H1 (cell line): ENCODE data around the gene ARHGEF7. TPM values are rescaled to one million over a fixed set of nuclear protein-coding genes. Genes with fewer than 3 reads are reported as not detected.

Experiments
- CTCF ChIA-PET: fragments of 300-600 bp; sonication (Branson Sonifier 250); formaldehyde crosslinking; loops from one replicate; lab custom pipeline; 2021; ENCODE audit not compliant: partially characterized antibody; lab: Charles Lee
- POLR2A ChIA-PET: fragments of 300-600 bp; sonication (Branson Sonifier 250); formaldehyde crosslinking; loops from one replicate; lab custom pipeline; 2021; ENCODE audit warnings: inconsistent platforms; ENCODE audit not compliant: partially characterized antibody; lab: Charles Lee
- DNase-seq, 2 experiments: peaks; one replicate each; pipeline versions ENCODE4 v3.0.0 to v3.0.0-alpha.2; 2010 to 2022; ENCODE audit warnings: low spot score in 2 of 2, low read depth in 1 of 2, mixed read lengths in 1 of 2
- FAIRE-seq: peaks from 2 replicates; lab custom pipeline; 2011; peaks lifted over from hg19 to GRCh38; lab: Jason Lieb, UNC
- H2AFZ ChIP-seq: 2 replicates; pipeline ENCODE4 v1.8.1; 2012; ENCODE audit warnings: low read length, inconsistent platforms
- H2AK5ac ChIP-seq: 2 replicates; pipeline ENCODE4 v1.6.1; 2013; ENCODE audit warnings: low read depth, low read length
- H2BK120ac ChIP-seq: replicated peaks from 2 replicates; pipeline ENCODE3; 2013; ENCODE audit warnings: low read depth, low read length, inconsistent platforms
- H2BK12ac ChIP-seq: 2 replicates; pipeline ENCODE4 v1.6.1; 2013; ENCODE audit warnings: low read depth, low read length
- H2BK15ac ChIP-seq: 2 replicates; pipeline ENCODE4 v1.6.1; 2013; ENCODE audit warnings: low read length
- H2BK20ac ChIP-seq: 2 replicates; pipeline ENCODE4 v1.6.1; 2013; ENCODE audit warnings: low read length
- H2BK5ac ChIP-seq: 2 replicates; pipeline ENCODE4 v1.6.1; 2013; ENCODE audit warnings: low read depth, low read length
- H3K14ac ChIP-seq: 2 replicates; pipeline ENCODE4 v1.6.1; 2013; ENCODE audit warnings: inconsistent platforms; ENCODE audit not compliant: insufficient read length
- H3K18ac ChIP-seq: 2 replicates; pipeline ENCODE4 v1.6.1; 2013; ENCODE audit warnings: low read length; ENCODE audit errors: extremely low read depth
- H3K23ac ChIP-seq: 2 replicates; pipeline ENCODE4 v1.6.1; 2013; ENCODE audit warnings: inconsistent platforms; ENCODE audit not compliant: insufficient read length
- H3K23me2 ChIP-seq: 2 replicates; pipeline ENCODE4 v1.6.1; 2013; ENCODE audit warnings: low read depth, low read length
- H3K27ac ChIP-seq: 2 replicates; pipeline ENCODE4 v1.6.1; 2011; ENCODE audit warnings: low read depth, low read length, inconsistent platforms
- H3K27me3 ChIP-seq, 4 experiments: replicated peaks in 1 of 4; 1 replicate in 1 of 4; 2 replicates in 3 of 4; pipeline versions ENCODE4 v1.6.1 to v1.8.1; 2011 to 2013; ENCODE audit warnings: low read length in 3 of 4, mild to moderate bottlenecking in 3 of 4, inconsistent platforms in 2 of 4, mixed read lengths in 2 of 4, moderate library complexity in 1 of 4; ENCODE audit not compliant: control insufficient read depth in 3 of 4, insufficient read depth in 3 of 4; ENCODE audit errors: extremely low read depth in 1 of 4
- H3K36me3 ChIP-seq, 4 experiments: 2 replicates each; pipeline versions ENCODE4 v1.6.1 to v1.8.1; 2011 to 2013; ENCODE audit warnings: mild to moderate bottlenecking in 4 of 4, low read length in 3 of 4, moderate library complexity in 2 of 4, control low read depth in 1 of 4, inconsistent platforms in 1 of 4; ENCODE audit not compliant: insufficient read depth in 4 of 4, control insufficient read depth in 2 of 4
- H3K4ac ChIP-seq: replicated peaks from 2 replicates; pipeline ENCODE3; 2013; ENCODE audit warnings: low read length, low read depth, mixed read lengths, inconsistent platforms; ENCODE audit not compliant: insufficient read length
- H3K4me1 ChIP-seq, 4 experiments: replicated peaks in 1 of 4; 1 replicate in 1 of 4; 2 replicates in 3 of 4; pipeline versions ENCODE4 v1.6.1 to v1.8.1; 2011 to 2013; ENCODE audit warnings: low read length in 3 of 4, inconsistent platforms in 2 of 4, mixed read lengths in 1 of 4; ENCODE audit not compliant: insufficient read depth in 4 of 4, control insufficient read depth in 3 of 4
- H3K4me2 ChIP-seq, 2 experiments: 2 replicates each; pipeline versions ENCODE4 v1.6.1 to v1.8.1; 2011 to 2013; ENCODE audit warnings: low read depth in 2 of 2, low read length in 2 of 2, control low read depth in 1 of 2, inconsistent platforms in 1 of 2, mild to moderate bottlenecking in 1 of 2; ENCODE audit not compliant: insufficient read depth in 1 of 2
- H3K4me3 ChIP-seq, 4 experiments: fragments of 200-600, 300-600 bp in 1 of 4; sonication (generic), shearing (Covaris generic), sonication (Bioruptor Twin) in 1 of 4; 2 replicates each; pipeline versions ENCODE4 v1.5.1 to v1.8.1; 2011 to 2016; ENCODE audit warnings: low read length in 4 of 4, low read depth in 3 of 4, control low read depth in 2 of 4, inconsistent platforms in 2 of 4, mild to moderate bottlenecking in 2 of 4, mixed read lengths in 1 of 4, moderate library complexity in 1 of 4; ENCODE audit not compliant: insufficient read depth in 2 of 4; ENCODE audit errors: extremely low read depth in 1 of 4
- H3K56ac ChIP-seq: replicated peaks from 2 replicates; pipeline ENCODE3; 2013; ENCODE audit warnings: low read depth, mild to moderate bottlenecking, mixed read lengths, low read length, inconsistent platforms; ENCODE audit not compliant: insufficient read length
- H3K79me1 ChIP-seq: 2 replicates; pipeline ENCODE4 v1.6.1; 2013; ENCODE audit warnings: low read depth, low read length, control low read depth
- H3K79me2 ChIP-seq, 2 experiments: 2 replicates each; pipeline versions ENCODE4 v1.6.1 to v1.8.1; 2012 to 2013; ENCODE audit warnings: low read length in 2 of 2, mild to moderate bottlenecking in 2 of 2, inconsistent platforms in 1 of 2; ENCODE audit not compliant: insufficient read depth in 2 of 2, control insufficient read depth in 1 of 2
- H3K9ac ChIP-seq, 4 experiments: replicated peaks in 1 of 4; 1 replicate in 1 of 4; 2 replicates in 3 of 4; pipeline versions ENCODE4 v1.6.1 to v1.8.1; 2011 to 2013; ENCODE audit warnings: low read depth in 3 of 4, low read length in 3 of 4, control low read depth in 2 of 4, mild to moderate bottlenecking in 2 of 4, moderate library complexity in 2 of 4, inconsistent platforms in 1 of 4; ENCODE audit errors: extremely low read depth in 1 of 4
- H3K9me3 ChIP-seq, 2 experiments: 2 replicates each; pipeline versions ENCODE4 v1.6.1 to v1.8.1; 2012 to 2013; ENCODE audit warnings: mild to moderate bottlenecking in 2 of 2, moderate library complexity in 2 of 2, control low read depth in 1 of 2, inconsistent platforms in 1 of 2, low read depth in 1 of 2, low read length in 1 of 2, mixed read lengths in 1 of 2; ENCODE audit not compliant: insufficient read depth in 2 of 2
- H4K20me1 ChIP-seq, 2 experiments: replicated peaks in 1 of 2; 2 replicates each; pipeline versions ENCODE3 to v1.8.1; 2011 to 2013; ENCODE audit warnings: inconsistent platforms in 2 of 2, low read length in 2 of 2, mild to moderate bottlenecking in 1 of 2; ENCODE audit not compliant: insufficient read depth in 2 of 2, control insufficient read depth in 1 of 2
- H4K5ac ChIP-seq: 2 replicates; pipeline ENCODE4 v1.6.1; 2013; ENCODE audit warnings: low read length, low read depth, mixed read lengths, inconsistent platforms; ENCODE audit not compliant: insufficient read length
- H4K8ac ChIP-seq: 2 replicates; pipeline ENCODE4 v1.8.0; 2013; ENCODE audit warnings: mild to moderate bottlenecking, moderate library complexity, low read length, inconsistent platforms; ENCODE audit not compliant: insufficient read depth; ENCODE audit errors: extremely low read depth
- H4K91ac ChIP-seq: replicated peaks from 2 replicates; pipeline ENCODE3; 2013; ENCODE audit warnings: low read length, mixed read lengths, inconsistent platforms; ENCODE audit not compliant: insufficient read length
- BRCA1 ChIP-seq: IDR thresholded peaks from 2 replicates; pipeline ENCODE4 v1.6.1; 2012; ENCODE audit warnings: low read depth, low read length, improper control_type of control experiment
- CBX5 ChIP-seq: fragments of 300-800, 300-1000 bp; sonication (generic); IDR thresholded peaks from 2 replicates; pipeline ENCODE4 v1.7.1; 2016; ENCODE audit warnings: antibody characterized with exemption, low read length, low read depth
- CBX8 ChIP-seq: fragments of 300-800, 300-1000 bp; sonication (generic); IDR thresholded peaks from 2 replicates; pipeline ENCODE4 v1.7.1; 2016; ENCODE audit warnings: low read depth, low read length, borderline replicate concordance
- CEBPB ChIP-seq: IDR thresholded peaks from 2 replicates; pipeline ENCODE4 v1.6.1; 2012; ENCODE audit warnings: low read depth, low read length
- CHD2 ChIP-seq: IDR thresholded peaks from 2 replicates; pipeline ENCODE4 v1.6.1; 2012; ENCODE audit warnings: low read length, improper control_type of control experiment
- CTCF ChIP-seq, 3 experiments: IDR thresholded peaks; 1 replicate in 2 of 3; 2 replicates in 1 of 3; pipeline versions ENCODE4 v1.5.1 to v1.6.1; 2011; ENCODE audit warnings: low read length in 3 of 3, mild to moderate bottlenecking in 3 of 3, inconsistent platforms in 2 of 3, low read depth in 1 of 3, moderate library complexity in 1 of 3; ENCODE audit not compliant: insufficient read depth in 1 of 3; ENCODE audit errors: control extremely low read depth in 1 of 3
- JUN ChIP-seq: IDR thresholded peaks from 2 replicates; pipeline ENCODE4 v1.6.1; 2011; ENCODE audit warnings: low read depth, mild to moderate bottlenecking, improper control_type of control experiment, low read length
- JUND ChIP-seq: IDR thresholded peaks from 2 replicates; pipeline ENCODE4 v1.6.1; 2011; ENCODE audit warnings: mild to moderate bottlenecking, improper control_type of control experiment, low read length
- RAD21 ChIP-seq, 2 experiments: IDR thresholded peaks in 1 of 2; conservative IDR thresholded peaks in 1 of 2; 2 replicates each; pipeline ENCODE4 v1.6.1; 2011; ENCODE audit warnings: low read depth in 2 of 2, low read length in 2 of 2, improper control_type of control experiment in 1 of 2, inconsistent platforms in 1 of 2, mild to moderate bottlenecking in 1 of 2, moderate library complexity in 1 of 2
- TEAD4 ChIP-seq: IDR thresholded peaks from 2 replicates; pipeline ENCODE4 v1.6.1; 2012; ENCODE audit warnings: low read depth, low read length, inconsistent platforms, mixed read lengths
- whole genome bisulfite sequencing, 2 experiments: shearing (Covaris generic) in 1 of 2; methylation state at CpG; one replicate each; pipeline versions ENCODE4 v1.1.6 to v1.1.7; 2013 to 2015; ENCODE audit warnings: low lambda C conversion rate in 2 of 2, mixed read lengths in 2 of 2, inconsistent platforms in 1 of 2, low coverage in 1 of 2, missing lambda C conversion rate in 1 of 2; ENCODE audit not compliant: insufficient replicate concordance in 2 of 2, insufficient coverage in 1 of 2, insufficient read length in 1 of 2; ENCODE audit errors: extremely low coverage in 1 of 2, missing lambda C conversion rate in 1 of 2; 5-methylcytosine and 5-hydroxymethylcytosine counted together
- polyA plus RNA-seq, 7 experiments: library from polyadenylated mRNA; depleted of rRNA in 3 of 7; stranded (reverse) in 5 of 7; unstranded in 2 of 7; fragments of >200 nt in 5 of 7; fragments of 200-250 nt in 2 of 7; gene quantifications; 1 replicate in 5 of 7; 2 replicates in 1 of 7; 4 replicates in 1 of 7; pipeline versions ENCODE4 v1.2.1 to v1.2.3, GENCODE V29; 2011 to 2013; ENCODE audit warnings: missing spikeins in 2 of 7, mixed read lengths in 2 of 7
- total RNA-seq: library from RNA; stranded (reverse); fragmentation: NEBNext Ultra II Directional; extraction: Animal tissue kit (Norgen Biotek cat#: 25700); gene quantifications from 2 replicates; pipeline ENCODE4 v1.2.1, GENCODE V29; 2021
- TF ChIP-seq, protein P1 (sequence below): IDR thresholded peaks from 2 replicates; pipeline ENCODE4 v1.6.1; 2012; ENCODE audit warnings: inconsistent platforms

The ARHGEF7 gene
- total and polyA plus RNA-seq, 2 of the 8 experiments (the other 6 are each of a cell fraction or from before 2014, with no cell fraction given), result 26.2 to 56.5 TPM

GRCh38 chr13:111093634-111094033 is 21.5 kb upstream of the ARHGEF7 start:
- no peak overlapping the region for H3K18ac ChIP-seq
- no peak overlapping the region for H2AFZ ChIP-seq
- H3K9ac ChIP-seq, result no peak overlapping the region
- ChIA-PET CTCF (interaction anchor here (0.8 to 1.8 kb wide), 6 partner anchors 9 to 155 kb away, joined by 3 to 20 read pairs (median 5); no protein-coding TSS in a partner anchor), POLR2A (interaction anchor here (1.1 kb wide), 1 partner anchor 380 kb away, joined by 3 read pairs; the partner anchor contains the start of gene ING1)
- H3K27me3 ChIP-seq, result no peaks in the 10 kb centered on the region
- no peak for FAIRE-seq
- H3K9me3 ChIP-seq, result no peaks in the 10 kb centered on the region
- H3K27ac ChIP-seq, result no peak overlapping the region
- no peak overlapping the region for H3K4me2 ChIP-seq
- H2BK5ac ChIP-seq, result no peak overlapping the region
- 78% methylated on average over 8 of the region's 9 CpGs; no CpG with 5 or more reads in 1 of the 2 experiments for WGBS, 2 experiments
- no peaks in the 10 kb centered on the region for H3K23me2 ChIP-seq
- H3K36me3 ChIP-seq, result no peaks in the 10 kb centered on the region
- DNase-seq, result no peak
- no peaks in the 10 kb centered on the region for H4K20me1 ChIP-seq
- no peak overlapping the region for H3K4me3 ChIP-seq
- H2BK120ac ChIP-seq, result no peak overlapping the region
- no peak overlapping the region for H4K91ac ChIP-seq
- no peak overlapping the region for H2BK20ac ChIP-seq
- H2BK12ac ChIP-seq, result no peak overlapping the region
- H3K79me2 ChIP-seq, result no peaks in the 10 kb centered on the region
- H2AK5ac ChIP-seq, result no peak overlapping the region
- H3K14ac ChIP-seq, result no peak overlapping the region
- H3K79me1 ChIP-seq, result no peaks in the 10 kb centered on the region
- H4K8ac ChIP-seq, result no peak overlapping the region
- TF ChIP-seq CEBPB, result no peak
- TF ChIP-seq TEAD4, result no peak
- no peak for TF ChIP-seq CBX5
- peak in 1 of 2 experiments; percentile 28; a peak in 2 of 4 replicates for TF ChIP-seq RAD21 (IDR thresholded peaks at IDR 0.05 in 1 of 2, conservative IDR thresholded peaks at IDR 0.05 in 1 of 2; ENCODE audit: low read depth in 2 of 2, low read length in 2 of 2)
- no peak for TF ChIP-seq CHD2
- peak; percentile 21 to 64 (median 54); a peak in 3 of 4 replicates for TF ChIP-seq CTCF (IDR thresholded peaks at IDR 0.05; ENCODE audit: control extremely low read depth in 1 of 3, insufficient read depth in 1 of 3, low read depth in 1 of 3, low read length in 3 of 3)
- TF ChIP-seq JUN, result no peak
- TF ChIP-seq JUND, result no peak
- no peak for TF ChIP-seq BRCA1
- no peak for TF ChIP-seq CBX8
- TF ChIP-seq, protein P1, sequence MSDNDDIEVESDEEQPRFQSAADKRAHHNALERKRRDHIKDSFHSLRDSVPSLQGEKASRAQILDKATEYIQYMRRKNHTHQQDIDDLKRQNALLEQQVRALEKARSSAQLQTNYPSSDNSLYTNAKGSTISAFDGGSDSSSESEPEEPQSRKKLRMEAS, result 0 out of 2 replicates have a peak, but pooled peaks have one; percentile 9
- H3K4me1 ChIP-seq, result no peaks in the 10 kb centered on the region; a peak in 1 of 7 replicates
- no peak overlapping the region for H4K5ac ChIP-seq
- no peak overlapping the region for H3K4ac ChIP-seq
- H3K23ac ChIP-seq, result no peak overlapping the region
- H2BK15ac ChIP-seq, result no peak overlapping the region
- H3K56ac ChIP-seq, result no peak overlapping the region
